Stimulated activated CD4-positive, alpha-beta T cell treated with anti-CD3 and anti-CD28 coated beads, Interleukin-2, amount 100 ng/mL, for 24 hours (primary cell): Measurements from ENCODE around the gene ZHX3.

Experiments
- DNase-seq, 2 donors: peaks; one replicate each; pipeline ENCODE4 v3.0.0-alpha.2; 2020

The ZHX3 gene

GRCh38 chr20:41168281-41169161, 149.0 kb downstream of the ZHX3 start:
- DNase-seq = no peak

GRCh38 chr20:41167481-41168253, 149.9 kb downstream of the ZHX3 start:
- no peak for DNase-seq

- no peak for DNase-seq
These were observed 150.4 kb downstream of the ZHX3 start for GRCh38 chr20:41167118-41167470.

- no peak for DNase-seq
These were observed 151.1 kb downstream of the ZHX3 start for GRCh38 chr20:41166201-41167117.

GRCh38 chr20:41165001-41165882, 152.3 kb downstream of the ZHX3 start:
- no peak for DNase-seq

GRCh38 chr20:41163821-41164220, 153.7 kb downstream of the ZHX3 start:
- no peak for DNase-seq

GRCh38 chr20:41162396-41162795, 155.1 kb downstream of the ZHX3 start:
- DNase-seq = no peak

GRCh38 chr20:41161886-41162285, 155.6 kb downstream of the ZHX3 start:
- DNase-seq = no peak

GRCh38 chr20:41160686-41161085, 156.8 kb downstream of the ZHX3 start:
- no peak for DNase-seq

GRCh38 chr20:41159547-41159946, 158.0 kb downstream of the ZHX3 start:
- DNase-seq = no peak

- DNase-seq = no peak
These were observed 159.4 kb downstream of the ZHX3 start for GRCh38 chr20:41158082-41158625.

- no peak for DNase-seq
These were observed 162.3 kb downstream of the ZHX3 start for GRCh38 chr20:41155261-41155660.

GRCh38 chr20:41154436-41155176, 162.9 kb downstream of the ZHX3 start:
- no peak for DNase-seq

- no peak for DNase-seq
These were observed 165.3 kb downstream of the ZHX3 start for GRCh38 chr20:41152108-41152757.

GRCh38 chr20:41151134-41151869, 166.2 kb downstream of the ZHX3 start:
- no peak for DNase-seq

- DNase-seq = no peak
These were observed 166.9 kb downstream of the ZHX3 start for GRCh38 chr20:41150664-41151063.

GRCh38 chr20:41148942-41149341, 168.6 kb downstream of the ZHX3 start:
- DNase-seq = no peak

GRCh38 chr20:41147767-41148191, 169.8 kb downstream of the ZHX3 start:
- DNase-seq = no peak

- DNase-seq = no peak
These were observed 171.5 kb downstream of the ZHX3 start for GRCh38 chr20:41145821-41146620.
